Right atrium auricular region (tissue), 2 donors: ENCODE measurements around the gene GP1BB. TPM values are rescaled to one million over a fixed set of nuclear protein-coding genes. Genes with fewer than 3 reads are reported as not detected.

Experiments
- DNase-seq: peaks from one replicate; pipeline ENCODE4 v3.0.0-alpha.2; 2019; ENCODE audit warnings: low spot score
- H3K27ac ChIP-seq, 2 donors: fragments of 200-600 bp; sonication (generic); 1 replicate in 1 of 2; 2 replicates in 1 of 2; pipeline ENCODE4 v1.5.1; 2016 to 2019
- H3K27me3 ChIP-seq, 2 donors: fragments of 200-600 bp; sonication (generic); one replicate each; pipeline versions ENCODE4 v1.5.1 to v1.6.0; 2017 to 2019
- H3K36me3 ChIP-seq: fragments of 200-600 bp; sonication (generic); one replicate; pipeline ENCODE4 v1.5.1; 2016
- H3K4me1 ChIP-seq, 2 donors: fragments of 200-600 bp; sonication (generic); one replicate each; pipeline versions ENCODE4 v1.5.1 to v1.6.0; 2017 to 2019
- H3K4me3 ChIP-seq, 2 donors: fragments of 200-600 bp; sonication (generic); 1 replicate in 1 of 2; 2 replicates in 1 of 2; pipeline ENCODE4 v1.5.1; 2017 to 2019; ENCODE audit warnings: mild to moderate bottlenecking in 1 of 2, moderate library complexity in 1 of 2
- H3K9me3 ChIP-seq, 2 donors: fragments of 200-600 bp; sonication (generic); one replicate each; pipeline ENCODE4 v1.5.1; 2019
- CTCF ChIP-seq, 2 donors: fragments of 200-600 bp; sonication (generic); IDR thresholded peaks; one replicate each; pipeline ENCODE4 v1.5.1; 2019; ENCODE audit warnings: antibody characterized with exemption in 2 of 2
- total RNA-seq, 2 donors: library from RNA; depleted of rRNA; stranded (reverse); fragments of >200 nt; gene quantifications; one replicate each; pipeline ENCODE4 v1.1.0, GENCODE V29; 2016

GP1BB gene
- total RNA-seq, 2 donors from 2014 or later, result 25.8 to 34.7 TPM

GRCh38 chr22:19759427-19760057 is 36.2 kb downstream of the GP1BB start:
- Histone ChIP-seq H3K4me1 (peaks cover 0 to 40% of the 10 kb centered on the region in 2 donors), H3K27ac (no peak overlapping the region), H3K4me3 (peak overlapping the region in 1 of 2 donors; percentile 0), H3K9me3 (no peaks in the 10 kb centered on the region), H3K27me3 (peaks cover 26 to 57% of the 10 kb centered on the region in 2 donors), H3K36me3 (no peaks in the 10 kb centered on the region)
- no peak for DNase-seq
- no peak for TF ChIP-seq CTCF (IDR thresholded peaks at IDR 0.05)

- Histone ChIP-seq H3K36me3 (no peaks in the 10 kb centered on the region), H3K9me3 (no peaks in the 10 kb centered on the region), H3K4me3 (peak within 1 kb of the TSS in 1 of 2 donors; percentile 28), H3K4me1 (peaks cover 0 to 34% of the 10 kb centered on the region in 2 donors), H3K27ac (no peak within 1 kb of the TSS), H3K27me3 (peaks cover 23 to 59% of the 10 kb centered on the region in 2 donors)
- TF ChIP-seq CTCF (IDR thresholded peaks at IDR 0.05), result no peak
- no peak for DNase-seq
Measured at GRCh38 chr22:19760058-19760950, 37.0 kb downstream of the GP1BB start, which contains the start of gene TBX1. Gene TBX1 (plus strand): TSS chr22:19760778. CDS start chr22:19760844, 66 bp downstream.

GRCh38 chr22:19760951-19761724 is 37.8 kb downstream of the GP1BB start:
- peaks cover 18 to 50% of the 10 kb centered on the region in 2 donors for H3K27me3 ChIP-seq
- TF ChIP-seq CTCF (IDR thresholded peaks at IDR 0.05), result no peak
- no peak for DNase-seq
- H3K36me3 ChIP-seq, result no peaks in the 10 kb centered on the region
- H3K4me3 ChIP-seq, result peak overlapping the region in 1 of 2 donors; percentile 28
- H3K4me1 ChIP-seq, result peaks cover 0 to 32% of the 10 kb centered on the region in 2 donors
- H3K27ac ChIP-seq, result no peak overlapping the region
- no peaks in the 10 kb centered on the region for H3K9me3 ChIP-seq

GRCh38 chr22:19761725-19762567 is 38.6 kb downstream of the GP1BB start:
- no peaks in the 10 kb centered on the region for H3K36me3 ChIP-seq
- no peak overlapping the region for H3K27ac ChIP-seq
- no peak overlapping the region for H3K4me3 ChIP-seq
- DNase-seq, result no peak
- H3K4me1 ChIP-seq, result peaks cover 0 to 32% of the 10 kb centered on the region in 2 donors
- no peak for TF ChIP-seq CTCF (IDR thresholded peaks at IDR 0.05)
- H3K9me3 ChIP-seq, result no peaks in the 10 kb centered on the region
- peaks cover 17 to 50% of the 10 kb centered on the region in 2 donors for H3K27me3 ChIP-seq
